ENCODE results near the gene TAMALIN.
A peak's percentile ranks its signal among the peaks of the same experiment; 100 is the strongest.

The TAMALIN gene

GRCh38 chr12:52007158-52007921, 594 bp downstream of the TAMALIN start:
- no peak for DNase-seq (ENCODE audit: low read depth)
- H3K4me3 ChIP-seq (ENCODE audit: low read length), result peak overlapping the region; percentile 43
- TF ChIP-seq, protein P1, sequence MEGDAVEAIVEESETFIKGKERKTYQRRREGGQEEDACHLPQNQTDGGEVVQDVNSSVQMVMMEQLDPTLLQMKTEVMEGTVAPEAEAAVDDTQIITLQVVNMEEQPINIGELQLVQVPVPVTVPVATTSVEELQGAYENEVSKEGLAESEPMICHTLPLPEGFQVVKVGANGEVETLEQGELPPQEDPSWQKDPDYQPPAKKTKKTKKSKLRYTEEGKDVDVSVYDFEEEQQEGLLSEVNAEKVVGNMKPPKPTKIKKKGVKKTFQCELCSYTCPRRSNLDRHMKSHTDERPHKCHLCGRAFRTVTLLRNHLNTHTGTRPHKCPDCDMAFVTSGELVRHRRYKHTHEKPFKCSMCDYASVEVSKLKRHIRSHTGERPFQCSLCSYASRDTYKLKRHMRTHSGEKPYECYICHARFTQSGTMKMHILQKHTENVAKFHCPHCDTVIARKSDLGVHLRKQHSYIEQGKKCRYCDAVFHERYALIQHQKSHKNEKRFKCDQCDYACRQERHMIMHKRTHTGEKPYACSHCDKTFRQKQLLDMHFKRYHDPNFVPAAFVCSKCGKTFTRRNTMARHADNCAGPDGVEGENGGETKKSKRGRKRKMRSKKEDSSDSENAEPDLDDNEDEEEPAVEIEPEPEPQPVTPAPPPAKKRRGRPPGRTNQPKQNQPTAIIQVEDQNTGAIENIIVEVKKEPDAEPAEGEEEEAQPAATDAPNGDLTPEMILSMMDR (conservative IDR thresholded peaks at IDR 0.05; ENCODE audit: low read depth, low read length), result no peak

DNA sequence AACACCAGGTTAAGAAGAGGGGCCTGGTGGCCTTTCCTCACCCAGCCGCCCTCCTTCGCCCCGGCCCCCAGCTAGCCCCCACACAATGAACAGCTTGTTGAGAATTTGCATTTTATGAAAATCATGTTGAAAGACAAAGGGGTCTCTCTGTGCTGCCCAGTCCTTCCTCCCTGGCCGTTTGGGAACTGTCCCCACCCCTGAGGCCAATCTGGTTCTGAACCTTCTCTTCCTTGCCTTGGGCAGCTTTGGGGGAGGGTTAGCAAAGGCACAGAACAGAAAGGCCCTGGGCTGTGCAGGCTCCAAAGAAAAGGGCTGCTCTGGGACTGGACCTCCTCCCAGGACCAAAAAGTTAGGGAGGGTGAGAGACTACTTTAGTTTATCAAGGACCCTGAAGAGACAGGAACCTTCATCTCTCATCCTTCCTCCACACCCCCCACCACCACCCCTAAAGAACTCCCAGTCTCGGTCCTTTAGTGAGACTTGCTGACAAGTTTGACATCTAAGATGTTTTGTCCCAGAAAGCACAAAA, 1.3 kb downstream of the TAMALIN start:
- H3K4me3 ChIP-seq (ENCODE audit: low read length), result no peak overlapping the region
- TF ChIP-seq, protein P1 (conservative IDR thresholded peaks at IDR 0.05; ENCODE audit: low read depth, low read length), result no peak
- no peak for DNase-seq (ENCODE audit: low read depth)

- no peak overlapping the region for H3K4me3 ChIP-seq (ENCODE audit: low read length)
- TF ChIP-seq, protein P1 (conservative IDR thresholded peaks at IDR 0.05; ENCODE audit: low read depth, low read length), result no peak
- no peak for DNase-seq (ENCODE audit: low read depth)
Observed at GRCh38 chr12:52009081-52009751, 2.5 kb downstream of the TAMALIN start.

DNA sequence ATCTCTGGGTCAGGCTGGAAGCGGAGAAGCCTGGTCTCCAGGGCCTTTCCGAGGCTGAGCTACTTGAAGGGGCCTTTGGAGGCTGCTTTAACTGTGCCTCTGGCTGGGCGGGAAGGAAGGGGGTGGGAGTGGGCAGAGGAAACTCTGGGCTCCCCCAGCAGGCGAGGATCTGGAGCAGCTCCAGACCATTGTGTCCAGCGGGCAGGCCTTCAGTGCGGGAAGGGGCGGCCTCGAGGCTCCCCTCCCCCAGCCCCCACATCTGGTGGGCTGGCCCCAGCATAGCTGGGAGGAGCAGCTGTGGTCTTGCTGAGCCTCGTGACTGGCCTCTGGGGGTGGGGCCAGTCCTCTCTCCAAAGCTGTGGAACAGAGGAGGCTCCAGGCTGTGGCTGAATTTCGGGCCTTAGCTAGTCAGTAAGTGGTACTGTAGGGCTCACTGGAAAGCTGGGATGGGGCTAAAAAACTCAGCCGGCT, 3.4 kb downstream of the TAMALIN start:
- TF ChIP-seq, protein P1 (conservative IDR thresholded peaks at IDR 0.05; ENCODE audit: low read depth, low read length), result peak; percentile 3
- no peak for DNase-seq (ENCODE audit: low read depth)
- no peak overlapping the region for H3K4me3 ChIP-seq (ENCODE audit: low read length)

GRCh38 chr12:52010692-52011601, 4.2 kb downstream of the TAMALIN start:
- no peak for DNase-seq (ENCODE audit: low read depth)
- TF ChIP-seq, protein P1 (conservative IDR thresholded peaks at IDR 0.05; ENCODE audit: low read depth, low read length), result no peak
- H3K4me3 ChIP-seq (ENCODE audit: low read length), result no peak overlapping the region

- TF ChIP-seq, protein P1 (conservative IDR thresholded peaks at IDR 0.05; ENCODE audit: low read depth, low read length), result no peak
Observed at GRCh38 chr12:52011602-52012214, 5.0 kb downstream of the TAMALIN start.

More at GRCh38 chr12:52011602-52012214, 5.0 kb downstream of the TAMALIN start:
- DNase-seq (ENCODE audit: low read depth), result no peak
- no peak overlapping the region for H3K4me3 ChIP-seq (ENCODE audit: low read length)

All from retinal pigment epithelial cell (primary cell).